Bronchial epithelial cell (primary cell): ENCODE data around the gene CCT7. TPM values are rescaled to one million over a fixed set of nuclear protein-coding genes. Genes with fewer than 3 reads are reported as not detected.

Experiments
- DNase-seq: peaks from one replicate; pipeline ENCODE4 v3.0.0-alpha.2; 2010; ENCODE audit warnings: low read depth
- FAIRE-seq: peaks from 2 replicates; lab custom pipeline; 2011; peaks lifted over from hg19 to GRCh38; lab: Jason Lieb, UNC
- H3K27me3 ChIP-seq: 2 replicates; pipeline ENCODE4 v1.5.1; 2011; ENCODE audit warnings: low read length; ENCODE audit not compliant: control insufficient read depth, insufficient read depth
- H3K36me3 ChIP-seq: 2 replicates; pipeline ENCODE4 v1.5.1; 2011; ENCODE audit warnings: low read length; ENCODE audit not compliant: control insufficient read depth, insufficient read depth
- H3K4me3 ChIP-seq: 2 replicates; pipeline ENCODE4 v1.5.1; 2011; ENCODE audit warnings: mild to moderate bottlenecking, low read depth, low read length, control low read depth
- total RNA-seq: library from RNA; depleted of rRNA; stranded (reverse); fragments of >200 nt; gene quantifications from 2 replicates; pipeline ENCODE4 v1.2.1, GENCODE V29; 2014
- TF ChIP-seq, protein P1 (sequence below): IDR thresholded peaks from 2 replicates; pipeline ENCODE4 v1.5.1; 2011; ENCODE audit warnings: mild to moderate bottlenecking, moderate library complexity, low read length, control low read depth, inconsistent platforms; ENCODE audit not compliant: insufficient read depth, severe bottlenecking

Gene CCT7
- total RNA-seq, 1 donor from 2014 or later = 362 TPM

DNA sequence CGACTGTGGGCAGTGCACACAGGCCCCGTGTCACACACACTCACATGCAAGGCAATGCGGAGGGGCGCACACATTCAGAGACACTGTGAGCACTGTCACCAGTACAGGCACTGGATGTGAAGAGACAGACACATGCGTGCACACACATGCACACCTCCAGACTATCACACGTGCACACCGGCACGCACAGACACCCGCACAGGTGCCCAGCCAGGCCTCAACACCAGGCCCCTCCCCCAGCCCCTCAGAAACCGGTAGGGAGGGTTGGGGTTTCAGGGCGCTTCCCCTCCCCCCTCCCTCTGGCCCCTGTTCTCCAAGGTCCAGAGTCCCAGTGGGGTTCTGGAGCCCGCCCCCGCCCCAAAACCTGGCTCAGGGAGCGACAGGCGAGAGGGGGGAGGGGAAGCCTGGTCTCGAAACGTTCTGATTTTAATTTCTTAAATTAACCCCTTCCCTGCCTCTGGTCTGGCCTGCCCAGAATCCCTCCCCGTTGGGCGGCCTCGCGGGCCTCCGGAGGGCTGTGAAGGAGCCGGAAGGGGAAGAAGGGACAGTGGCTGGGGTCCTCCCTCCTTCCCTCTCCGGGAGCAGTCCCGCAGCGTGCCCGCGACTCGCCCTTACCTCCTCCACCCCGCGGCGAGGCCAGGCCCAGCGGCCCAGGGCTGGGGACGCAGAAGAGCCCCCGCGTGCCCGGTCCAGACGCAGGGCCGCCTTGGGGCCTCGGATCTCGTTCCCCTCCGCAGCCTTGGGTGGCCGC lies 49.6 kb downstream of the CCT7 start:
- no peak for DNase-seq
- no peak for FAIRE-seq
- peaks cover 8% of the 10 kb centered on the region for H3K27me3 ChIP-seq
- TF ChIP-seq, protein P1, sequence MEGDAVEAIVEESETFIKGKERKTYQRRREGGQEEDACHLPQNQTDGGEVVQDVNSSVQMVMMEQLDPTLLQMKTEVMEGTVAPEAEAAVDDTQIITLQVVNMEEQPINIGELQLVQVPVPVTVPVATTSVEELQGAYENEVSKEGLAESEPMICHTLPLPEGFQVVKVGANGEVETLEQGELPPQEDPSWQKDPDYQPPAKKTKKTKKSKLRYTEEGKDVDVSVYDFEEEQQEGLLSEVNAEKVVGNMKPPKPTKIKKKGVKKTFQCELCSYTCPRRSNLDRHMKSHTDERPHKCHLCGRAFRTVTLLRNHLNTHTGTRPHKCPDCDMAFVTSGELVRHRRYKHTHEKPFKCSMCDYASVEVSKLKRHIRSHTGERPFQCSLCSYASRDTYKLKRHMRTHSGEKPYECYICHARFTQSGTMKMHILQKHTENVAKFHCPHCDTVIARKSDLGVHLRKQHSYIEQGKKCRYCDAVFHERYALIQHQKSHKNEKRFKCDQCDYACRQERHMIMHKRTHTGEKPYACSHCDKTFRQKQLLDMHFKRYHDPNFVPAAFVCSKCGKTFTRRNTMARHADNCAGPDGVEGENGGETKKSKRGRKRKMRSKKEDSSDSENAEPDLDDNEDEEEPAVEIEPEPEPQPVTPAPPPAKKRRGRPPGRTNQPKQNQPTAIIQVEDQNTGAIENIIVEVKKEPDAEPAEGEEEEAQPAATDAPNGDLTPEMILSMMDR = no peak
- H3K4me3 ChIP-seq = peak overlapping the region; percentile 46
- H3K36me3 ChIP-seq = no peaks in the 10 kb centered on the region

DNA sequence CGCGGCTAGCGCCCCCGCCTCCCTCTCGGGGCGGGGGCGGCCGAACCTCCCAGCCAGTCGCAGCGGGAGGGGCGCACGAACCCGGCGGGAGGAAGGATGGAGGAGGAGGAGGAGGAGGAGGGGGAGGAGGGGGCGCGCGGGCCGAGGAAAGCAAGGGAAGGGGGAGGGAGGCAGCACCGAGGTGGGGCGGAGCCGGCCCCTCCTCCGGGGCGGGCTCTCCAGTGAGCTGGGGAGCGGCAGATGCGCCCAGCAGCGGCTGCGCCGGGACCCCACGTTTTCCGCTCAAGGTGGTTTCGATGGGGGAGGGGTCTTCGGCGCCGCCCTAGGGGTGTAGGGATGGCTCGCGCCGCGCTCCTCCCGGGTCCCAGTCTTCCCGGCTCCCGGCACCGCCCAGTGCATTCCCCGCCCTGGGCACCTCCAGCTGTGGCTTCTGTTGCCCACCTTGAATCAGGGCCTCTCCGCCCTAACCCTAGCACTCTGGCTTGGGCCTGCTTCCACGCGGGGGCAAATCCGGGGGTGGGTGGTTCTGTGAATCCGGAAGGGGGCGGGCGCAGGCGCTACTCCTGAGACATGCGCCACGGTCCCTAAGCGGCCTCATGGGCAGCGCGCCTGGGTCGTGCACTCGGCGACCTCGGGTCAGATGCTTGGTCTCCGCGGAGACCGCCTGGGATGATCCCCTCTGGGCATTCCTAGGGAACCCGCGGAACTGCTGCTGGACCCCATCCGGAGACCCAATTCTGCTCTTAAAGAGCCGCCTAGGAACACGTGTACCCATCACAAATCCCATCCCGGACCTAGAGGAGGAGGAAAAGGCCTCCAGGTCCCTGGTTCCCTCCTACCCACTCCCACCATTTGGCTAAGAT lies 50.4 kb downstream of the CCT7 start, which contains the start of gene FBXO41:
FBXO41 (minus strand) TSS at position 183 of the 863 bp plus-strand sequence. CDS start 14,848 bp downstream, outside the sequence.
- DNase-seq (no peak), FAIRE-seq (no peak)
- Histone ChIP-seq H3K36me3 (no peaks in the 10 kb centered on the region), H3K4me3 (peak within 1 kb of the TSS; percentile 46), H3K27me3 (peaks cover 11% of the 10 kb centered on the region)
- TF ChIP-seq, protein P1 = no peak

DNA sequence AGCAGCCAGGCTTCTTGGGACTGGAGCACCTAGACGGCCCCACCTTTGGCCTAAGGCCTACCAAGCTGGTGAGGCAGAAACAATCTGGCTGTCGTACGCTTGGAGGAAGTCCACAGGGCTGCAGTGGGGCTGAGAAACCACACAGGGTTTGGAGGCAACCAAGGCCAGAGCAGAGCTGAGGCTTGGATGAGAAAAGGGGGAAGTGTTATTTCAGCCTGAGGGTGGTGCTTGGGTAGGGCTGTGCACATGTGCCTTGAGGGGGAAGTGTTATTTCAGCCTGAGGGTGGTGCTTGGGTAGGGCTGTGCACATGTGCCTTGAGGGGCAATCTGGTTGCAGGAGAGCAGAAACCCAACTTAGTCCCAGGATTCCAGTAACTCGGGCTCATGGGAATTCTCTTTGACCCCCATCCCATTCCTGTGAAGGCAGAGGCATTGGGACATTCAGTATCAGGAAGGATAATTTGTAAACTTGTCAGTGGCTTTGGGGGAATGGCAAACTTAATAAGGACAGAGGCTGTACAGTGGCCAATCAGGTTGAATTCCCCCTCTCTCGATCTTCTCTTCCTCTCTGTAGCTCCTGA lies 51.1 kb downstream of the CCT7 start:
- Histone ChIP-seq H3K36me3 (no peaks in the 10 kb centered on the region), H3K4me3 (no peak overlapping the region), H3K27me3 (peaks cover 11% of the 10 kb centered on the region)
- DNase-seq (no peak), FAIRE-seq (no peak)
- TF ChIP-seq, protein P1 = no peak

DNA sequence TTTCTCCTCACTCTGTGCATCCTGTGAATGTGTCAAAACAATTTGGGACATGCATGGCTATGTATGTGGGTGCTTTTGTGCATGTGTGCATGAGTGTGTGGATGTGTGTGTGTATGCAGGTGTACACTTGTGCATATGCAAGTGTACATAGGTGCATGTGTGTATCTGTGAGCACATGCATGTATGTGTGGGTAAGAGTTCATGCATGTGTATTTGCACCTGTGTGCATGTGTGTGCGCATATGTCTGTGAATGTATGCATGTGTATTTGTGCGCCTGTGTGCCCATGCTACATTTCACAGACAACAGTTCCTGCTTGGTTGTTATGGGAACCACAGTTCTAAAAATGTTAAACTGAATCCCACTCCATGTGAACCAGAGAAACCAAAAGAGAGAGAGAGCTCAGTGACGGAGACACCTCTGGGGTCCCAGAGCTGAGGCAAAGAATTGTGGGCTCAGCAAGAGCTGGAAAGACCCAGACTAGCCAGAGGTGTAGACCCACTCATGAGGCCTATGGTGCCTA lies 52.1 kb downstream of the CCT7 start:
- TF ChIP-seq, protein P1 = no peak
- H3K36me3 ChIP-seq = no peaks in the 10 kb centered on the region
- DNase-seq (no peak), FAIRE-seq (peak; percentile 28)
- H3K4me3 ChIP-seq = no peak overlapping the region
- peaks cover 11% of the 10 kb centered on the region for H3K27me3 ChIP-seq

DNA sequence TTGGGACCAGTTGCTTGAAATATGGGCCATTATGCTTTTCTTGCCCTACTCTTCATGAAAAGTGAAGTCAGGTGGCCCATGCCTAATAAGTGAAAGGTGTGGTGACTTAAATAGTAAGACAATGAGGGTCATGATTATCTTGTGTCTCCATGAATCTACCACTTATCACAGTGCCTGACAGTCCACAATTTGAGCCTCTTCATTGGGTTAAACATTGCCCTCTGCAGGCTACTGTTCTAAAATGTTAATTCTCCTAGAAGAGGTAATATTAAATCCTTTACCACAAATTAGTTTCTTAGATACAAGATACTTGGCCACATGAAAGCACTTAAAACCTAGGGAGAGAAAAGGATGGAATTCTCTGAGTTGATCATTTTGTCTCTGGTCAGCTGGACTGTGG lies 55.2 kb downstream of the CCT7 start:
- DNase-seq = no peak
- no peak for FAIRE-seq
- TF ChIP-seq, protein P1 = no peak
- no peak overlapping the region for H3K4me3 ChIP-seq
- H3K27me3 ChIP-seq = peaks cover 26% of the 10 kb centered on the region
- no peaks in the 10 kb centered on the region for H3K36me3 ChIP-seq
